ENCODE measurements around the gene CORO2A.

- TF ChIP-seq CTCF (IDR thresholded peaks at IDR 0.05) (no peak), POLR2A (IDR thresholded peaks at IDR 0.05) (no peak), POLR2AphosphoS5 (IDR thresholded peaks at IDR 0.05) (no peak)
Measured at GRCh38 chr9:98121058-98121457, 71.4 kb downstream of the CORO2A start.
